Uterus (tissue), 2 donors: ENCODE results near the gene LHPP.

Source experiments
- CTCF ChIP-seq, 4 experiments: fragments of 200-600 bp in 2 of 4; fragments of 450-650 bp in 2 of 4; sonication (generic) in 2 of 4; IDR thresholded peaks; one replicate each; pipeline ENCODE4 v1.5.1; 2016 to 2019; ENCODE audit warnings: antibody characterized with exemption in 4 of 4, mild to moderate bottlenecking in 2 of 4, moderate library complexity in 1 of 4
- POLR2A ChIP-seq, 2 donors: fragments of 450-650 bp; IDR thresholded peaks; one replicate each; pipeline ENCODE4 v1.6.1; 2016; ENCODE audit warnings: antibody characterized with exemption in 2 of 2, mild to moderate bottlenecking in 1 of 2, moderate library complexity in 1 of 2

GRCh38 chr10:124505279-124505678 lies 43.7 kb downstream of the LHPP start:
- TF ChIP-seq CTCF (IDR thresholded peaks at IDR 0.05) (no peak), POLR2A (IDR thresholded peaks at IDR 0.05) (no peak)
